Heart left ventricle (tissue), 13 donors: ENCODE data around the gene COL1A2.

Experiments used
- POLR2A ChIP-seq, 2 donors: fragments of 450-650 bp; IDR thresholded peaks; one replicate each; pipeline ENCODE4 v1.6.1; 2017; ENCODE audit warnings: antibody characterized with exemption in 2 of 2, mild to moderate bottlenecking in 2 of 2, moderate library complexity in 2 of 2
- TF ChIP-seq, protein P1 (sequence below), 12 donors: fragments of 200-600 bp; sonication (generic) in 4 of 12; IDR thresholded peaks; one replicate each; pipeline versions ENCODE4 v1.5.0 to v1.8.0; 2018 to 2022; ENCODE audit warnings: antibody characterized with exemption in 12 of 12, mild to moderate bottlenecking in 5 of 12
- donor health status: ischemic (EF 13 %, LVEDD 7.1; RV severe dilation, severe dysfunction).
- donor health status: DM: no; HTN: yes; CAD: no.
- donor health status: DM: no; HTN: no; CAD: no.
- donor health status: ischemic (EF 25% LVEDD 6.9; RV normal size, moderate dysfunction).
- donor health status: ischemic (EF 25% LVEDD 5.7; RV mildly dilated, moderate dysfunction).
- donor health status: ischemic (EF 35%, LVEDD 5.7; RV mildly dilated, moderate dysfunction).
- donor health status: nonischemic (EF 11% LVEDD 7.7; RV severe dilation, severe dysfunction).
- donor health status: DM: yes; HTN: yes; CAD: no.
- donor health status: PGD.
- donor health status: ischemic (EF 29% LVEDD 5.4; RV normal size, mild dysfunction).
- donor health status: nonischemic (EF 23%, LVEDD 6.1; RV moderate dilation, normal function).

DNA sequence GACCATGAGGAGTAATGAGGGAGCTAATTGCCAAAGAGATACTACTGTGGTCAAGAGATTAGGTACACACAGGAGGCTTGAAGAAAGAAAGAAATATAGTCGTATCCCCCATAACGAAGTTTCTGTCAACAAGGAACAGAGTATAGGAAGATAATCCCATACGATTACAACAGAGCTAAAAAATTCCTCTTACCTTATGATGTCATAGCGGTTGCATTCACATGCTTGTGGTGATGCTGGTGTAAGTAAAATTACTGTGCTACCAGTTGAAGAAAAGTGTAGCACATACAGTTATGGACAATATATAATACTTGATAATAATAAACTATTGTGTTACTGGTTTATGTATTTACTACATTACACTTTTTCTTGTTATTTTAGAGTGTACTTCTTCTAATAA, 63.3 kb downstream of the COL1A2 start:
- TF ChIP-seq, protein P1, sequence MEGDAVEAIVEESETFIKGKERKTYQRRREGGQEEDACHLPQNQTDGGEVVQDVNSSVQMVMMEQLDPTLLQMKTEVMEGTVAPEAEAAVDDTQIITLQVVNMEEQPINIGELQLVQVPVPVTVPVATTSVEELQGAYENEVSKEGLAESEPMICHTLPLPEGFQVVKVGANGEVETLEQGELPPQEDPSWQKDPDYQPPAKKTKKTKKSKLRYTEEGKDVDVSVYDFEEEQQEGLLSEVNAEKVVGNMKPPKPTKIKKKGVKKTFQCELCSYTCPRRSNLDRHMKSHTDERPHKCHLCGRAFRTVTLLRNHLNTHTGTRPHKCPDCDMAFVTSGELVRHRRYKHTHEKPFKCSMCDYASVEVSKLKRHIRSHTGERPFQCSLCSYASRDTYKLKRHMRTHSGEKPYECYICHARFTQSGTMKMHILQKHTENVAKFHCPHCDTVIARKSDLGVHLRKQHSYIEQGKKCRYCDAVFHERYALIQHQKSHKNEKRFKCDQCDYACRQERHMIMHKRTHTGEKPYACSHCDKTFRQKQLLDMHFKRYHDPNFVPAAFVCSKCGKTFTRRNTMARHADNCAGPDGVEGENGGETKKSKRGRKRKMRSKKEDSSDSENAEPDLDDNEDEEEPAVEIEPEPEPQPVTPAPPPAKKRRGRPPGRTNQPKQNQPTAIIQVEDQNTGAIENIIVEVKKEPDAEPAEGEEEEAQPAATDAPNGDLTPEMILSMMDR (IDR thresholded peaks at IDR 0.05) = no peak
- TF ChIP-seq POLR2A (IDR thresholded peaks at IDR 0.05) = no peak
